GM23248 (cell line): ENCODE results near the gene SPATA3.

Experiments used
- EZH2 ChIP-seq: fragments of 200-600 bp; sonication (generic); IDR thresholded peaks from 2 replicates; pipeline ENCODE4 v1.6.1; 2018; ENCODE audit warnings: antibody characterized with exemption, mild to moderate bottlenecking; ENCODE audit not compliant: insufficient read depth, poor library complexity, severe bottlenecking
- EZH2phosphoT487 ChIP-seq: fragments of 200-600 bp; sonication (generic); IDR thresholded peaks from 2 replicates; pipeline ENCODE4 v1.6.1; 2018; ENCODE audit warnings: antibody characterized with exemption, moderate library complexity, mild to moderate bottlenecking, low read depth; ENCODE audit not compliant: insufficient read depth

- no peak for TF ChIP-seq EZH2
- no peak for TF ChIP-seq EZH2phosphoT487
Measured at GRCh38 chr2:230949966-230950873, 45.7 kb upstream of the SPATA3 start.
